ENCODE data around the gene ZNF169.
"Not testable (repeated sequence)": the region's sequence is repeated elsewhere in the genome, so short reads cannot be mapped to it uniquely, and the experiment has no call there.

ZNF169 gene

DNA sequence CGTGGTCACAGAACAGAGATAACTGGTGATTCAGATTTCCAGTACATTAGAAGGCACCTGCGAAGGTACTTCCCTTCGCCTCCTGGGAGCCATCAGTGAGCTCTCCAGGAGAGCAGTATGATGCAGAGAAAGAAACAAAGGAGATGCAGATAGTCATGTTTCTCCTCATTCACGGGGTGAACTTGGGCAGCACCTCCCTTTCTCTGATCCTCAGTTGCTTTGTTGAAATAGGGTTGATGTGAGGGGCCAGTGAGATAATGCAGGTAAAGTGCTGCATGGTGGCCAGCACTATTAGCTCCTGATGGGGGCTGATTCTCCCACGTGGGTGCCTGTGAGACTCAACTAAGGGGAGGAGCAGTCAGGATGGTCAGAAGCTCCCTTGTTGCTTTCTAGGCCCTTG is 46.6 kb upstream of the ZNF169 start:
- no peaks in the 10 kb centered on the region for H3K27me3 ChIP-seq (replicated peaks; ENCODE audit: insufficient read depth, low read length)
- H3K4me3 ChIP-seq (ENCODE audit: low read length): no peak overlapping the region
- DNase-seq: no peak

GRCh38 chr9:94213511-94214124 is 45.5 kb upstream of the ZNF169 start:
- Histone ChIP-seq H3K4me2 (ENCODE audit: low read depth, low read length) (peak overlapping the region; percentile 47), H3K4me3 (ENCODE audit: low read length) (peak overlapping the region; percentile 8; the same call in 1 of the 2 replicates), H3K79me2 (ENCODE audit: low read length) (no peaks in the 10 kb centered on the region), H3K9me3 (replicated peaks; ENCODE audit: insufficient read depth, low read length) (no peaks in the 10 kb centered on the region), H3K4me1 (ENCODE audit: low read length) (no peaks in the 10 kb centered on the region; the same call in 1 of the 2 replicates), H2AFZ (ENCODE audit: low read length) (peak overlapping the region; percentile 56), H3K27ac (ENCODE audit: low read length) (no peak overlapping the region), H3F3A (ENCODE audit: insufficient read depth, low read length) (no peaks in the 10 kb centered on the region), H3K9me2 (replicated peaks; ENCODE audit: insufficient read depth, low read length) (no peaks in the 10 kb centered on the region), H3K36me3 (replicated peaks; ENCODE audit: insufficient read depth, low read length) (no peaks in the 10 kb centered on the region), H4K20me1 (ENCODE audit: insufficient read depth, low read length) (no peaks in the 10 kb centered on the region), H3K9ac (ENCODE audit: low read length) (no peak overlapping the region; the same call in 1 of the 2 replicates), H3K27me3 (replicated peaks; ENCODE audit: insufficient read depth, low read length) (no peaks in the 10 kb centered on the region)
- DNase-seq: peak; percentile 83
- no peak for TF ChIP-seq EZH2 (optimal IDR thresholded peaks at IDR 0.05; ENCODE audit: low read depth, low read length)
- peak; percentile 81 for TF ChIP-seq CTCF (IDR thresholded peaks at IDR 0.05; ENCODE audit: low read length)

More for the DNA sequence above, 46.6 kb upstream of the ZNF169 start:
- Histone ChIP-seq H3K9me2 (replicated peaks; ENCODE audit: insufficient read depth, low read length) (no peaks in the 10 kb centered on the region), H4K20me1 (ENCODE audit: insufficient read depth, low read length) (no peaks in the 10 kb centered on the region), H2AFZ (ENCODE audit: low read length) (no peak overlapping the region), H3K79me2 (ENCODE audit: low read length) (no peaks in the 10 kb centered on the region), H3K9ac (ENCODE audit: low read length) (no peak overlapping the region), H3K4me1 (ENCODE audit: low read length) (no peaks in the 10 kb centered on the region; the same call in 1 of the 2 replicates), H3K4me2 (ENCODE audit: low read depth, low read length) (no peak overlapping the region), H3F3A (ENCODE audit: insufficient read depth, low read length) (no peaks in the 10 kb centered on the region), H3K9me3 (replicated peaks; ENCODE audit: insufficient read depth, low read length) (no peaks in the 10 kb centered on the region), H3K36me3 (replicated peaks; ENCODE audit: insufficient read depth, low read length) (no peaks in the 10 kb centered on the region), H3K27ac (ENCODE audit: low read length) (no peak overlapping the region)
- TF ChIP-seq CTCF (IDR thresholded peaks at IDR 0.05; ENCODE audit: low read length) (no peak), EZH2 (optimal IDR thresholded peaks at IDR 0.05; ENCODE audit: low read depth, low read length) (no peak), EZH2phosphoT487 (IDR thresholded peaks at IDR 0.05; ENCODE audit: low read length) (no peak)

DNA sequence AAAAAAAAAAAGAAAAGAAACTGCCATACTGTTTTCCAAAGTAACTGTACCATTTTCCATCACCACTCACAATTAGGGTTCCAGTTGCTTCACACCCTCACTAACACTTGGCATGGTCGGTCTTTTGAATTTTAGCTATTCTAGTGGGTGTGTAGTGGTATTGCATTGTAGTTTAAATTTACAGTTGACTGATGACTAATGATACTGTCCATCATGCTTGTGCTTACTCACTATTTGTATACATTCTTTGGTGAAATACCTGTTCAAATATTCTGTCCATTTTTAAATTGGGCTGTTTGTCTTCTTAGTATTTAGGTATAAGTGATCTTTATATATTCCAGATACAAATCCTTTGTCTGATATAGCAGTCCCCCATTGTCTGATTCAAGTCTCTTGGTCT is 36.2 kb upstream of the ZNF169 start:
- Histone ChIP-seq H3K27me3 (replicated peaks; ENCODE audit: insufficient read depth, low read length) (no peaks in the 10 kb centered on the region), H3F3A (ENCODE audit: insufficient read depth, low read length) (no peaks in the 10 kb centered on the region), H3K9me2 (replicated peaks; ENCODE audit: insufficient read depth, low read length) (no peaks in the 10 kb centered on the region), H3K4me3 (ENCODE audit: low read length) (no peak overlapping the region), H3K9ac (ENCODE audit: low read length) (no peak overlapping the region), H3K4me1 (ENCODE audit: low read length) (no peaks in the 10 kb centered on the region), H4K20me1 (ENCODE audit: insufficient read depth, low read length) (no peaks in the 10 kb centered on the region), H3K79me2 (ENCODE audit: low read length) (no peaks in the 10 kb centered on the region), H3K9me3 (replicated peaks; ENCODE audit: insufficient read depth, low read length) (no peaks in the 10 kb centered on the region), H3K27ac (ENCODE audit: low read length) (no peak overlapping the region), H3K4me2 (ENCODE audit: low read depth, low read length) (no peak overlapping the region), H2AFZ (ENCODE audit: low read length) (no peak overlapping the region), H3K36me3 (replicated peaks; ENCODE audit: insufficient read depth, low read length) (no peaks in the 10 kb centered on the region)
- TF ChIP-seq EZH2 (optimal IDR thresholded peaks at IDR 0.05; ENCODE audit: low read depth, low read length) (no peak), CTCF (IDR thresholded peaks at IDR 0.05; ENCODE audit: low read length) (no peak)
- DNase-seq: no peak

DNA sequence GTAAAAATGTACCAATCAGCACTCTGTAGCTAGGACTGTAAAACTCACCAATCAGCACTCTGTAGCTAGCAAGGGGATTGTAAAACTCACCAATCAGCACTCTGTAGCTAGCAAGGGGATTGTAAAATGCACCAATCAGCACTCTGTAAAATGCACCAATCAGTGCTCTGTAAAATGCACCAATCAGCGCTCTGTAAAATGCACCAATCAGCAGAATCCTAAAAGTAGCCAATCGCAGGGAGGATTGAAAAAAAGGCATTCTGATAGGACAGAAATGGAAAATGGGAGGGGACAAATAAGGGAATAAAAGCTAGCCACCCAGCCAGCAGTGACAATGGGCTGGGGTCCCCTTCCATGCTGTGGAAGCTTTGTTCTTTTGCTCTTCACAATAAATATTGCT is 33.7 kb upstream of the ZNF169 start:
- H3K36me3 ChIP-seq (replicated peaks; ENCODE audit: insufficient read depth, low read length); H3K4me3 ChIP-seq (ENCODE audit: low read length); H3K79me2 ChIP-seq (ENCODE audit: low read length); H4K20me1 ChIP-seq (ENCODE audit: insufficient read depth, low read length); H3K9ac ChIP-seq (ENCODE audit: low read length); DNase-seq; H3K9me3 ChIP-seq (replicated peaks; ENCODE audit: insufficient read depth, low read length); H3K4me1 ChIP-seq (ENCODE audit: low read length); H3K4me2 ChIP-seq (ENCODE audit: low read depth, low read length); H3K27me3 ChIP-seq (replicated peaks; ENCODE audit: insufficient read depth, low read length); H3F3A ChIP-seq (ENCODE audit: insufficient read depth, low read length); H3K27ac ChIP-seq (ENCODE audit: low read length); H3K9me2 ChIP-seq (replicated peaks; ENCODE audit: insufficient read depth, low read length); H2AFZ ChIP-seq (ENCODE audit: low read length): not testable (repeated sequence)
